Activated CD8-positive, alpha-beta memory T cell treated with anti-CD3 and anti-CD28 coated beads for 1 hour (primary cell): ENCODE measurements around the gene CCDC40.
A peak's percentile ranks its signal among the peaks of the same experiment; 100 is the strongest.
"Not testable (repeated sequence)": the region's sequence is repeated elsewhere in the genome, so short reads cannot be mapped to it uniquely, and the experiment has no call there.

Experiments
- DNase-seq, 2 donors: peaks; one replicate each; pipeline ENCODE4 v3.0.0-alpha.2; 2020; ENCODE audit warnings: low read depth in 1 of 2; ENCODE audit errors: extremely low read depth in 1 of 2

Gene CCDC40

GRCh38 chr17:80035937-80036714, at the start of gene CCDC40:
Gene CCDC40, plus strand, starts transcription at chr17:80036642. Its CDS starts 21 bp downstream, at chr17:80036663.
- DNase-seq, result peak in 1 of 2 donors; percentile 64

- DNase-seq, result no peak
Measured at GRCh38 chr17:79987187-79987934, 49.1 kb upstream of the CCDC40 start.

- DNase-seq, result no peak
Measured at GRCh38 chr17:79987935-79988184, 48.6 kb upstream of the CCDC40 start.

- DNase-seq, result no peak
Measured at GRCh38 chr17:79988185-79988971, 48.1 kb upstream of the CCDC40 start.

- no peak for DNase-seq
Measured at GRCh38 chr17:79989106-79989835, 47.2 kb upstream of the CCDC40 start.

- no peak for DNase-seq
Measured at GRCh38 chr17:79990051-79990592, 46.3 kb upstream of the CCDC40 start.

GRCh38 chr17:79990704-79991103, 45.7 kb upstream of the CCDC40 start:
- no peak for DNase-seq

- DNase-seq, result peak; percentile 58 to 70
Measured at GRCh38 chr17:79991140-79991923, 45.1 kb upstream of the CCDC40 start.

GRCh38 chr17:79991924-79992648, 44.4 kb upstream of the CCDC40 start:
- DNase-seq, result no peak

- no peak for DNase-seq
Measured at GRCh38 chr17:79992649-79993389, 43.6 kb upstream of the CCDC40 start.

GRCh38 chr17:79993390-79994227, 42.8 kb upstream of the CCDC40 start:
- no peak for DNase-seq

- not testable (repeated sequence) for DNase-seq
Measured at GRCh38 chr17:79994228-79994569, 42.2 kb upstream of the CCDC40 start.

- DNase-seq, result no peak
Measured at GRCh38 chr17:79994602-79995001, 41.8 kb upstream of the CCDC40 start.

- no peak for DNase-seq
Measured at GRCh38 chr17:79995696-79996095, 40.7 kb upstream of the CCDC40 start.

- DNase-seq, result no peak
Measured at GRCh38 chr17:79996291-79996690, 40.2 kb upstream of the CCDC40 start.

GRCh38 chr17:79997011-79997660, 39.3 kb upstream of the CCDC40 start:
- peak; percentile 37 to 51 for DNase-seq

GRCh38 chr17:80000136-80000535, 36.3 kb upstream of the CCDC40 start:
- DNase-seq, result no peak
